SKM-1 (cell line): Measurements from ENCODE around the gene RAET1G.
"Not testable (repeated sequence)": the region's sequence is repeated elsewhere in the genome, so short reads cannot be mapped to it uniquely, and the experiment has no call there.

Experiments used
- DNase-seq: peaks from one replicate; lab custom pipeline; 2025; ENCODE audit not compliant: unreplicated experiment; lab: John Stamatoyannopoulos, UW

Gene RAET1G, protein sequence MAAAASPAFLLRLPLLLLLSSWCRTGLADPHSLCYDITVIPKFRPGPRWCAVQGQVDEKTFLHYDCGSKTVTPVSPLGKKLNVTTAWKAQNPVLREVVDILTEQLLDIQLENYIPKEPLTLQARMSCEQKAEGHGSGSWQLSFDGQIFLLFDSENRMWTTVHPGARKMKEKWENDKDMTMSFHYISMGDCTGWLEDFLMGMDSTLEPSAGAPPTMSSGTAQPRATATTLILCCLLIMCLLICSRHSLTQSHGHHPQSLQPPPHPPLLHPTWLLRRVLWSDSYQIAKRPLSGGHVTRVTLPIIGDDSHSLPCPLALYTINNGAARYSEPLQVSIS

DNA sequence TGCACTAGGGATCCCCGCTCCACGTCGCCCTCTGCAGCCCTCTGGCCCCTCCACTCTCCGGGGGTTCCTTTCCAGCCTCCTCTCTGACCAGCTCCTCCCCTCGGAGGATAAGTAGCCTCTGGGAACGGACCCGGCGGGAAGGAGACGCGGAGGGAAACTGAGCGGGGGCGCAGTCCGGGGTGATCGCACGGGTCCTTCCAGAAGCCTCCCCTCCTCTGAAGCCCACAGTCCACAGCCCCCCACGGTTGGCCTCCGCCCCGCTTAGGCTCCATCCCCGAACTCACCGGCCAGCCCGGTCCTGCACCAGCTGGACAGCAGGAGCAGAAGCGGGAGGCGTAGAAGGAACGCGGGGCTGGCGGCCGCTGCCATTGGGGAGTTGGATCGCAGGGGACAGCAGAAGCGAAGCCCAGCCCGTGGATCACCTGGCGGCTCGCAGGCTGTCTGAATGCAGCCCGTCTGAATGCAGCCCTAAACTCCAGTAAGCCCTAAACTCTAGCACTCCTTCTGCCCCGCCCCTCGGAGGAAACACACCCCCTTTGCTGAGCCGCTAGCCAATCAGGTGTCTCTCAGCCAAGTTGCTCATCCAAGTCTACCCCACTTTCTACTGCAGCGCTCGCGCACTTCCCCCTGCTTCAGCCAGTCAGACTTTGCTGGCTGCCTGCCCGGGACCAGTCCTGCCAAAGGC lies at the start of gene RAET1G:
RAET1G (minus strand) TSS at position 480 of the 685 bp plus-strand sequence; CDS start at position 369, 111 bp downstream.
- no peak for DNase-seq

DNA sequence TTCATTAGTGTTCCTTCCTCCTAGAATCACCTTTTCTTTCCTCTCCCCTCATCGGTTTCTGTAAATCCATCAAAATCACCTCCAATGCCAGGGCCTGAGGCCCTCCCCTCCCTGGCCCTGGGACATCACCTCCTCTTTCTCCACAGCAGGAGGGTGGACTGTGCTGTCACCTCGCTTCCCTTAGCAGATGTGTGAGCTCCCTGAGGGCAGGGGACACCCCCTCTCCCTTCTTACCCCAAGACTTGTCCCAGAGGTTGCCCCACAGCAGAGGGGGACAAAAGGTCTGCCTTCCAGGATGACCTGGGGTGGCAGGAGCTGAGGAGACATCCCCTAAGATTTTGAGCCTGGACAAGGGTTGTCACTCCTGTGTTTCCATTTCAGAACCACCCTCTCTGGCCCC lies 46.7 kb upstream of the RAET1G start:
- DNase-seq, result no peak

DNA sequence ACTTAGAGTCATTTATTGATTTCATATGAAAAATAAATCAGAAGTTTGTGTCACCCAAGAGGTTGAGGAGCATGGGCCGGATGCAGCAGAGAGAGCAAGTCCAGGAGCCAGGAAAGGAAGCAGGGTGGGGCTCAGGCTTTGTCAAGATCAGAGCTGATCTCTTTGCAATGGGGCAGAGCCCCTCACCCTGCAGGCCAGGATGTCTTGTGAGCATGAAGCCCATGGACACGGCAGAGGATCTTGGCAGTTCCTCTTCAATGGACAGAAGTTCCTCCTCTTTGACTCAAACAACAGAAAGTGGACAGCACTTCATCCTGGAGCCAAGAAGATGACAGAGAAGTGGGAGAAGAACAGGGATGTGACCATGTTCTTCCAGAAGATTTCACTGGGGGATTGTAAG lies 46.0 kb upstream of the RAET1G start:
- DNase-seq, result not testable (repeated sequence)

DNA sequence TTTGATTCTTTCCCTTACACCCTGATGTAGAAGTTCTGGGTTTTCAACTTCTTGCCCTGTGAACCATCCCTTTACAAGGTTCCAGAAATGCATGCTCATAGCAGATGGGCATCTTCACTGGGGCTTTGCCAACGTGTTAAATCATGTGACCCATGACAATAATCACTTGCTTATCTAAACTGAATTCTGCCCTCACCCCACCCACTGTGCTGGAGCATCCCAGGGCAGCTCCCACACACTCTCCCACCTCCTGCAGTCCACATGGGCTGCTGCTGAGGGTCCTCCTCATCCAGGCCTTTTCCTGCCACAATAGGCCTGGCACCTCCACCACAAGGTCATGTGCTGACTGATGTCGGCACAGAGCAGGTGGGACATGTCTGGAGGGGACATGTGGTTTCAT lies 45.1 kb upstream of the RAET1G start:
- DNase-seq, result not testable (repeated sequence)

DNA sequence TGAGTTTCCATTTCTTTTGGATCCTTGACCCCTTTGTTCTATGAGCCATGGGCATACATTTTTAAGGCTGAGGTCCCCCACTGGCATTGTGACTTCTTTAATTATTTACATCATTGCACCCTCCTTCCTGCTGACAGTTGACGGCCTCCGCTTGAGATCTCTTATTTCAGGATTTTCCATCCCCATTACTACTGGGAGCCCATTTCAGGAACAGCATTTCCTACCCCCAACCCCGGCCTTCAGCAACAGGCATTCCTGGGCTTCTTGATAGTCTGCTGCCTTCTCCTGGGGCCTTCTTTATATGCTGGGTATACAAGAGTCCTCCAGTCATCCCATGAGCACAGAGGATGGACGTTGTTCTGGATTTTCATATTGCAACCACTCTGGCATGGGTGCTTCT lies 44.7 kb upstream of the RAET1G start:
- DNase-seq, result no peak

DNA sequence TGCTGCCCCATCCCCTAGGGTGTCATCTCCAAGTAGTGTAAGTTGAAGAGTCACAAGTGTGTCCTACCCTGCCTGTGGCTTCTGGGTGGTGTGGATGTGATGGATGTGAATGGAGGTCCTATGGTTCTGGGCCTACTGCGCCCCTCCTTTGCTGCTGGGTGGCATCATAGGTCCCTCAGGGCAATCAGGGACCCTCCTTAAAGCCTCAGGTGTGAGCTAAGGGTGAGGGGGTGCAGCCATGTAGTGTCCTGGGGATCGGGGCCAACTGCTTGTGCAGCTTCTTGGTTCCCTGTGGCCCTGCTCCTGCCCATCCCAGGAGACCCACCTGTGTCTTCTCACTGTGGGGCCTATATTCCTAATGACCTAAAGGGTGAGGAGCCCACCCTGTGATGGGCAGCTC lies 43.4 kb upstream of the RAET1G start:
- not testable (repeated sequence) for DNase-seq

DNA sequence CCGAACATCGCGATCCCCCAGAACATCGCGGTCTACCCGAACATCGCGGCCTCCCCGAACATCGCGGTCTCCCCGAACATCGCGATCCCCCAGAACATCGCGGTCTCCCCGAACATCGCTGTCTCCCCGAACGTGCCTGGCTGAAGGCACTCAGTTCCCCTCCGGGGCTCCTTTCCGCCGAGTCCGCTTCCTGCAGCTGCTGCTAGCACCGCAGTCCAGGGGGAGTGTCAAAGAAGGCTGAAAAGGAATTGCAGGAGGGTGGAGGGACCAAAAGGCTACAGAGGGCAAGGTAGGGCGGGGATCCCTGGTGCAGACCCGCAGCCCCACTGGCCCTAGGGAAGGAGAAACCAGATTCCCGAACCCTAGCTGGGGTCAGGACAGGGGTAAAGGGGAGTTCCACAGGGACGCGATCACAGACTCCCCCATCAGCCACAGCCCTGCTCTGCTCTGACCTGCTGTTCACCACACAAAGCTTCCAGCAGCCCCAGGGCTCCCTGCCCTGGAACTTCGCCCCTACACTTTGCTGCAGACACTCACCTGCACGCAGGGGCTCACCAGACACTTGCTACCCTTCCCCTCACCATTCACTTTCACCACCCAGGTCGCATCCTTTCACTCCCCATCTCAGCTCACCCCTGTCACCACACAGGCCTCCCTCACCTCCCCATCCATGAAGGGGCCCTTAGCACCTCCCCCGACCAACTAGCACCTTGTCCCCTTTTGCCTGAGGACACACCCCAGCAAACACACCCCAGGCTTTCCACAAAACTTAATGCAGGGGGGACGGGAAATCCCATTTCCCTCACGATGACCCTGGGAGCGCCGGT lies 42.5 kb upstream of the RAET1G start:
- no peak for DNase-seq

DNA sequence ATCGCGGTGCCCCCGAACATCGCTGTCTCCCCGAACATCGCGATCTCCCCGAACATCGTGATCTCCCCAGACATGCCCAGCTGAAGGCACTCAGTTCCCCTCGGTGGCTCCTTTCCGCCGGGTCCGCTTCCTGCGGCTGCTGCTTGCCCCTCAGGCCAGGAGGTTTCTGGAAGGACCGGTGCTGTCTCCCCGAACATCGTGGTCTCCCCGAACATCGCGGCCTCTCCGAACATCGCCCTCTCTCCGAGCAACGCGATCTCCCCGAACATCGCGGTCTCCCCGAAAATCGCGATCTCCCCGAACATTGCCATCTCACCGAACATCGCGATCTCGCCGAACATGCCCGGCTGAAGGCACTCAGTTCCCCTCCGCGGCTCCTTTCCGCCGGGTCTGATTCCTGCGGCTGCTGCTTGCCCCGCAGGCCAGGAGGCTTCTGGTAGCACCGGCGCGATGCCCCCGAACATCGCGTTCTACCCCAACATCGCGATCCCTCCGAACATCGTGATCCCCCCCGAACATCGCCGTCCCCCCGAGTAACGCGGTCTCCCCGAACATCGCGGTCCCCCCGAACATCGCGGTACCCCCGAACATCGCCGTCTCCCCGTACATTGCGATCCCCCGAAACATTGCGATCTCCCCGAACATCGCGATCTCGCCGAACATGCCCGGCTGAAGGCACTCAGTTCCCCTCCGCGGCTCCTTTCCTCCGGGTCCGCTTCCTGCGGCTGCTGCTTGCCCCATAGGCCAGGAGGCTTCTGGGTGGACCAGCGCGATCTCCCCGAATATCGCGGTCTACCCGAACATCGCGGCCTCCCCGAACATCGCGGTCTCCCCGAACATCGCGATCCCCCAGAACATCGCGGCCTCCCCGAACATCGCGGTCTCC lies 41.6 kb upstream of the RAET1G start:
- DNase-seq, result no peak

DNA sequence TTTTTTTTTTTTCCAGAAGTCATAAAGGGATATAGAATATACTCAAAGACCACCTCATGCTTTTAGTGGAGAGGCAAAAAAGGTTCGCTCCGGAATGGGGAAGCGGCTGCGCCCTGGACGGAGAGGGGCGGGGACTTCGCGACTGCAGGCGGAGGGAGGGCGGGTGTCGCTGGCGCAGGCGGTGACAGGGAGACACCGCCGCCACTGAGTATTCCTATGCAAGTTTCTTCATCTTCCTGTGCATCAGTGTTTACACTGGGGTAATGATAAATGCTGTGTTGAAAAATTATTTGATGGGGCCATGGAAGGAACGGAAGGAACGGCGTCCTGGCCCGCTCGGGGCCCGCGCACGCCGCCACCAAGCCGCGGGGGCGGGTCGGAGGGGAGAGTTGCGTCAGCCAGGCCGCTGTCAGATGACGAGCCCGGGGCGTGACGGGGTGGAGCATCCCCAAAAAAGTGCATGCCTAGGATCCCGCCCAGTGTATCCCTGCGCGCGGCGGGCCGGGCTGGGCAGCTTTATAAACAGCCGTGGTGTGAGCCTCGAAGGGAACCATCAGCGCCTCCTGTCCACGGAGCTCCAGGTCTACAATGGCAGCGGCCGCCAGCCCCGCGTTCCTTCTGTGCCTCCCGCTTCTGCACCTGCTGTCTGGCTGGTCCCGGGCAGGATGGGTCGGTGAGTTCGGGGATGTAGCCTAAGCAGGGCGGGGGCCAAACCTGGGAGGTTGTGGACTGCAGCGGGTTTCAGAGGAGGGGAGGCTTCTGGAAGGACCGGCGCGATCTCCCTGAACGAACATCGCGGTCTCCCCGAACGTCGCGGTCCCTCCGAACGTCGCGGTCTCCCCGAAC lies 40.8 kb upstream of the RAET1G start, which contains the start of gene ULBP1:
ULBP1 (plus strand) TSS at position 482 of the 846 bp plus-strand sequence; CDS start at position 589, 107 bp downstream.
- peak; percentile 51 for DNase-seq

DNA sequence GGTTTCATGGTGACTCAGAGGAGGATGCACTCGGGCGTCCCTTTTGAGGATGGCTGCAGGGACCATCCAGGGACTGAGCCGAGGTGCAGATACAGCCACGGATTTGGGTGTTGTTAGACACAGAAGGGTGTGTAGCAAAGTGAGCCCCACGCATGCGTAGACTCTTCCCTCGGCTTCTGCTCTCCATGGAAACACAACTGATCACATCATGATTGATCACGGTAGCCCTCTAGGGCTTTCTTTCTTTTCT lies 40.2 kb upstream of the RAET1G start:
- DNase-seq, result no peak

DNA sequence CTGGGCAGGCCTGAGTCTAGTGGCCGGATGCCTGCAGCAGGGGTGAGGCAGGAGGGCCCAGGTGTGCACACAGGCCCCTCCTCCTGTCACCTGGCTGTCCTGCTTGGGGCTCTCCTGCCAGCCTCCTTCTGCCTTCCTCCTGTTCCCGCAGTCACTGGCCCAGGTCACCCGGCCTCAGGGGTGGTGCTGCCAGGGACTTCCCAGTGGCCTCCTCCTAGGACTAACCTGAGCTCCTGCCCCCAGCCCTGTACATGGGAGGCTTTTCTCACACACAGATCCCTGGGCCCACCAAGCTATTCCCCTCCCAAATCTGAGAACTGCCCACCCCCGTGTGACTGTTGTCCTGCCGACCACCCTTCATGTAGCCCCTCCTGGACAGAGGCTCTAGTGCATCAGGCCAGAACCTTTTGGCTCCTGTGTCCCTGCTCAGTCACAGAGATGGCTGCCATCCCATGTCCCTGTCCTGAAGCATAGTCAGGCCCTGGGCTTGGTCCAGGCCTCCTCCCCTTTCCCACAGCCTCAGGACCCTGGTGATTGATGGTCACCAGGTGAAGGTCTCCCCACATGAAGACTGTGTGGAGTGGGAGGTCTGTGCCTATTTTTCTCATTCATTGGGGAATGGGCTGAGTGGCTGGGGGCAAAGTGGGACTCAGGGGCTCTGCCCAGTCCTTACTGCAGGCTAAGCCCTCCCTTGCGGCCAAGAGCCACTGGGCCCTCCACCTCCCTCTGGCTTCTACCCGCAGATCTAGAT lies 39.7 kb upstream of the RAET1G start:
- DNase-seq, result no peak

DNA sequence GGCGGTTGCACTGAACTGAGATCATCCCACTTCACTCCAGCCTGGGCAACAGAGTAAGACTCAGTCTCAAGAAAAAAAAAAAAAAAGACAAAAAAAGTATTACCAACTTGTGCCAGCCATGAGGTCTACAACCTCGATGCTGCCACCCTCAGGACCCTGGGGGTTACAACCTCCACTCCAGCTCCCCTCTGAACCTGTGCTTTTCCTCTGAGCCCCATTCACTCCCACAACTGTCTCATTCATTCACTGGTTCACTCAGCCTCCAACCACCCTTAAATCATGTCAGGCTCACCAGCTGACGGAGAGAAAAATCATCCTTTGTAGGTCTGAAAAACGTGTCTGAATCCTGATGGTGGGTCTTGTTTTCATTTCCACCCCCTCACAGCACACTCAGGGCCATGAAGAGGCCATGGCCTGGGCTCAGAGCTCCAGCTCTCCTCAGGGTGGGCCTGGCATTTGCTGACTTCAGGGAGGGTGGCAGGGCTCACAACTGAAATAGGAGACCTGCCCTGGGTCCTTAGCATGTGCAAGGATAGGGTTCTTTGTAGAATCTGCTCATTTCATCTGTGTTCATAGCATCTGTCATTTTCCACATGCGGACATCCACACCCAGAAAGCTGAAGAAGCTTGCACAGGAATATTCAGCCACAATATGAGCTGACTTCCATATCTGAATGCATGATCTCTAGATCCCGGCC lies 39.0 kb upstream of the RAET1G start:
- no peak for DNase-seq

DNA sequence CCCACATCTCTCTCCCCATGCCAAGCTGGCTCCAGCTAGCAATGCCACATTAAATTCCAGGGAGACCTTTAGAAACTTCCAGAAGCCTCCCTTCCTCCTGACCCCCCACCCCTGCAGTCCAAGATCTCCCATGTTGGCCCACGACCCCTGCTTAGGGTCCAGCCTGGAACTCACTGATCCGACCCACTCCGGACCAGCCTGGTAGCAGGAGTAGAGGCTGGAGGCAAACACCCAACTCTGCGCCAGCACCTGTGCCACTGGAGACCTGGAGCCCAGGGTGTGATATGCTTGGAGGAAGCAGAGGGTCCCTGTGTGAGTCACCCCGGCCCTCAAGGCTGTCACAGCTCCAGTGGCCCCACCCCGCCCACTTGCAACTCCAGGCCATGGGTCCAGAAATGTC lies 37.6 kb upstream of the RAET1G start:
- DNase-seq, result no peak

DNA sequence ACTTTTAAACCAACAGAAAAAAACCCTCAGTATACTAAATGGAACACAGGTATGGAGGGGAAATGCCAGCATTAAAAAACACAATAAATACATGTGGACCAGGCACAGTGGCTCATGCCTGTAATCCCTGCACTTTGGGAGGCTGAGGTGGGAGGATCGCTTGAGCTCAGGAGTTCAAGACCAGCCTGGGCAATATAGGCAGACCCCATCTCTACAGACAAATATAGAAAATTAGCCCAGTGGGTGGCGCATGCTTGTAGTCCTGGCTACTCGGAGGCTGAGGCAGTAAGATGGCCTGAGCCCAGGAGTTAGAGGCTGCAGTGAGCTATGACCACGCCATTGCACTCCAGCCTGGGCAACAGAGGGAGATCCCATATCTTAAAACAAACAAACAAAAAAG lies 36.9 kb upstream of the RAET1G start:
- DNase-seq, result not testable (repeated sequence)

DNA sequence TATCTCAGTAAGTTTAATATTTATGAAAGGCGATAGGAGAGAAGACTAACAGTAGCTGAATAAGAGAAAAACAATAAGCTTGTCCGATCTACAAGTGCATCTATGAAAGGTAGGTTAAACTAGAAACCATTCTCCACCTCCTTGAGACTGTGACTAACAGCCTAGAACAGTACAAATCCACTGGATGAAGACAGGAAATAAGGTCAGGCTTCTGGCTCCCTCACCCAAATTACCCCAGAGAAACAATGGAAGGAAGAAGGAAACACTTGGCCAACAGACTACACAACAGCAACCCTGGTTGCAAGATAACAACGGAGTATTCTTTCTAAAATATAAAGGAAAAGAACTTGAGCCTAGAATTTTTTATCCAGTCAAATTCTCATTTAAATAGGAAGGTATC lies 35.2 kb upstream of the RAET1G start:
- not testable (repeated sequence) for DNase-seq

DNA sequence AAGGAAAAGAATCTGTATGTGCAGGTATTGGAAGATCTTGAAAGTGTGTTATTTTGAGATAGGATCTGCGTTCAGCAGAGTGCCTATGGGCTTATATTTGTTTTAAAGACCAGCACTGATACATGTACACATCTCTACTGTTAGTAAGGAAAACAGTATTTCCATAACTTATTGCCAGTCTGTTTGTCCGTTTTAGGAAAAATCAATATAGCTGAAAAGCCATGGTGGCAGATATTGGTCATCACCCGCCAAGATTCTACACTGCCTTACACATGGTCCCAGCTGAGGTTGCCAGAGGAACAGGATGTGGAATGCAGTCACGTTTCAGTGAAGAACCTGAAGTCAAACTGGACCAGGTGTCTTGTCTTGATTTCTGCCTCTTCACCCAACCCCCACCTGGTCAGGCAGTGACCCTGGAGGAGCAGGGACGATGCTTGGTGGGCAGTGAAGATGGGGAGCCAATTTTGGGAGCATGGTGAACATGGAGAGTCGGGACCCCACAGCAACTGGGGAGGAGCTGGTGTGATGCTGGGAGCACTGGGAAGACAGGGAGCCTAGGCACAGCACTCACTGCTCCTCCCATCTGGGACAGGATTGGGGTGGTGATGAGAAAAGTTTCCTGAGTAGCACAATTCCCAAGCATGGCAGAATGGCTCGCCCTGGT lies 32.9 kb upstream of the RAET1G start:
- DNase-seq, result not testable (repeated sequence)

DNA sequence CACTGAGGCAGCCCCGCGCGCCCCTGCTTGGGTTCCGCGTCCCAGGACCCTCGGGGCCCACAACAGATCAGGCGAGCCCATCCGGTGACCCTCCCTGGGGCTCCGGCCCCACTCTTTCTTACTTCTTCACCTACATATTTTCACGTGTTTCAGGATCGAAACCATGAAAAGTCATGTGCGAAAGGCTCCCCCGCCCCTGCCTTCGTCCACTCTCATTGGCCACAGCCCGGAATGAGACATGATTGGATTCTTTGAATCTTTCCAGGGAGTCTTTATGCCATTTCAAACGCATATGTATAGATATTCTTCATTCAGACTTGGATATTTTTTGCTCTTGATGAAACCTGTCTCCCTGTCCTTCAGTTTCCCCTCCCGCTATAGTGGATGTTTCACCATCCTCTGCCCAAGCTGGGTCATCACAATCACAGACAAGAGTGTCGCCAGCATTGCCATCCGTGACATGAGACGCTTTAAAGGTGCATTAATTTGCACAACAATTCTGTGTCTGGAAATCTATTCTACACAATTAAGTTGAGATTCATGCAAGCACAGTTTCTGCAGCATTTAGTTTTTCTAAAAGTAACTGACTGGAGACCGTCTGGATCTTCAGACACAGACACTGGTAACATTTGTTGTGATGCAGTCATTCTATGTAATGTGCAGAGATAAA lies 32.2 kb upstream of the RAET1G start:
- DNase-seq, result not testable (repeated sequence)
